CD4-positive, alpha-beta T cell treated with Interleukin-1 beta for 1 hour (primary cell): ENCODE results near the gene MAP3K7CL.

Experiments
- DNase-seq, 2 donors: peaks; one replicate each; pipeline ENCODE4 v3.0.0-alpha.2; 2020 to 2022

MAP3K7CL gene

GRCh38 chr21:29130270-29130969 is at the start of gene MAP3K7CL:
MAP3K7CL (plus strand) TSS chr21:29130644; CDS start chr21:29133345, 2,701 bp downstream.
- DNase-seq, result no peak

- no peak for DNase-seq
Measured at GRCh38 chr21:29082046-29082815, 48.2 kb upstream of the MAP3K7CL start.

- no peak for DNase-seq
Measured at GRCh38 chr21:29083306-29083705, 47.1 kb upstream of the MAP3K7CL start.

- DNase-seq, result no peak
Measured at GRCh38 chr21:29084372-29084771, 46.1 kb upstream of the MAP3K7CL start.

- no peak for DNase-seq
Measured at GRCh38 chr21:29085106-29085752, 45.2 kb upstream of the MAP3K7CL start.

- no peak for DNase-seq
Measured at GRCh38 chr21:29091033-29091432, 39.4 kb upstream of the MAP3K7CL start.

- DNase-seq, result no peak
Measured at GRCh38 chr21:29092102-29092959, 38.1 kb upstream of the MAP3K7CL start.

- DNase-seq, result no peak
Measured at GRCh38 chr21:29096218-29097015, 34.0 kb upstream of the MAP3K7CL start.

GRCh38 chr21:29098156-29098555 is 32.3 kb upstream of the MAP3K7CL start:
- DNase-seq, result no peak

GRCh38 chr21:29102791-29103257 is 27.6 kb upstream of the MAP3K7CL start:
- no peak for DNase-seq

- no peak for DNase-seq
Measured at GRCh38 chr21:29104239-29104708, 26.2 kb upstream of the MAP3K7CL start.

GRCh38 chr21:29105218-29105617 is 25.2 kb upstream of the MAP3K7CL start:
- no peak for DNase-seq

GRCh38 chr21:29114765-29115500 is 15.5 kb upstream of the MAP3K7CL start:
- no peak for DNase-seq

GRCh38 chr21:29115899-29116298 is 14.5 kb upstream of the MAP3K7CL start:
- DNase-seq, result no peak

GRCh38 chr21:29117372-29117955 is 13.0 kb upstream of the MAP3K7CL start:
- DNase-seq, result no peak

- DNase-seq, result peak in 1 of 2 donors; percentile 16
Measured at GRCh38 chr21:29121759-29122158, 8.7 kb upstream of the MAP3K7CL start.

- DNase-seq, result no peak
Measured at GRCh38 chr21:29124645-29125044, 5.8 kb upstream of the MAP3K7CL start.

GRCh38 chr21:29125191-29125590 is 5.3 kb upstream of the MAP3K7CL start:
- no peak for DNase-seq

GRCh38 chr21:29125979-29126378 is 4.5 kb upstream of the MAP3K7CL start:
- DNase-seq, result no peak

GRCh38 chr21:29133241-29133640 is 2.8 kb downstream of the MAP3K7CL start:
- no peak for DNase-seq

GRCh38 chr21:29133796-29134195 is 3.4 kb downstream of the MAP3K7CL start:
- DNase-seq, result no peak
